ENCODE results near the gene PLEKHA7. TPM values are rescaled to one million over a fixed set of nuclear protein-coding genes. Genes with fewer than 3 reads are reported as not detected.

PLEKHA7 gene
- total RNA-seq, 1 experiment from 2014 or later: 20.2 TPM

DNA sequence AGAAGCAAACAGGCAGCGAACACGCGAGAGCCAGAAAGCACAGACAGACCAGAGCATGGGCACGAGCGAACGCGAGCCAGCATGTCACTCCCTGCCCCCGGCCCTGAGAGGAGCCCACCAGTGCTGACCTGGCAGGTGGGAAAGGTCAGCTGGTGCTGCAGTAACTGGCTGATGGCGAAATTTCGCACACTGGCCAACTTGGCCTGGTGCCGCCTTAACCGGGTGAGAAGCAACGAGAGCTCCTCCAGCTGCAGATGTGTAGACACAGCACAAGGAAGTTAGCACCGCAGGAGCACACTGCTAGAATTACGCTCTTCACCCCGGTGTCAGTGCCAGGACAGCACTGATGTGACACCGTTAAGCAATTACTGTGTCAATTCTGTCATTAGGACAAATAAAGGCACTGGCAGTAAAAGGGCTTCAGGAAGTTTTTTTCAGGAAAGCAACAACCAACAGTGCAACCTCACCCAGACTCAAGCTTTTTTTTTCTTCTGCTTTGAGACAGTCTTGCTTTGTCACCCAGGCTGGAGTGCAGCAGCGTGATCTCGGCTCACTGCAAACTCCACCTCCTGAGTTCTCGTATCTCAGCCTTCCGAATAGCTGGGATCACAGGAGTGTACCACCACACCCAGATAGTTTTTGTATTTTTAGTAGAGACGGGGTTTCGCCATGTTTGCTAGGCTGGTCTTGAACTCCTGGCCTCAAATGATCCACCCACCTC is 199.0 kb downstream of the PLEKHA7 start:
- no peak for DNase-seq (ENCODE audit: low read depth)
- in situ Hi-C loops (cut with HindIII; ENCODE audit: low pct_unique_long_range_greater_than_20kb, low sequenced_read_pairs): no loop called here

DNA sequence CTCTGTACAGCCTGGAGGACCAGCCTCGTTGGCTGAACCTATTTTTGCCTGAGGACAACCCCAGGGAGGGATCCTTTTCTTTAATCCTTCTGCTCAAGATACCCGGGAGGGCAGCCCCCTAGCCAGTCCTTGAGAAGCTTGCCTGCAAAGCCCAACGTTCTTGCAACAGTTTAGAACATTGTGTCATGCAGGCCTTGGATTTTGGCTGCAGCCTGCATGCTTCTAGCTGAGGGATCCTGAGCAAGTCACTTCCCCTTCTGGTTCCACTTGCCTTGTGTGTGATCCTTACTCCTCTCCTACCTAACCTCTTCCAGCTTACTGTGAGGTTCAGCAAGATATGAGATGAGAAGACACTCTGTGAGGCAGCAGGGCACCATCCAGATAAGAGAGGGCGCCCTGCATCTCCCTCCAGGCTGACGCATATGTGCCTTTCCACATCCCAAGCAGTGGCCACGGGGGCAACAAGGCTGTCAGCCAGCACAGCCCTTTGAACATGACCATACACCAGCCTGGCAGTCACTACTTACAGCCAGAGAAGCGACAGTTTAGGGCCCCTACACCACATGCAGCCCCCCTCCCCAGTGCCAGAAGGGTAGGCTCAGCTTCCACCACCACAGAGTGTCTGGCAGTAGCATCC is 199.7 kb downstream of the PLEKHA7 start:
- in situ Hi-C loops (cut with HindIII; ENCODE audit: low pct_unique_long_range_greater_than_20kb, low sequenced_read_pairs): no loop called here
- no peak for DNase-seq (ENCODE audit: low read depth)

DNA sequence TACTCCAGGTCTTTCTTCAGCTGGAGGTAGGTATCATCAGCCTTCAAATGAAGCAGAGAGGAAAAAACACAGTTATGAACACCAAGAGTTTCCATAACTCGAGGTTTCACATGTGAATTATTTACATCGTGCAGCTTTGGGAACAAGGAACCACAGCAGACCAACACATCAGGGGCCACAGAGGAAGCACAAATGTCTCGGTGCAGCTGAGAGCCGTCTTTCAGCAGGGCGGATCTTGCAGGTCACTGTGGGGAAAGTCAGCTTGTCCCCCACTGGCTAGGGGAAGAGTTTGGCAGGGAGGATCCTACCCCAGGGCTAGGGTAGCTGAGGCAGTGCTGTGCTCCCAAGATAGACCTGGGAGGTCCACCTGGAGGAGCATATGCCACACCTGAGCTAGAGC is 201.1 kb downstream of the PLEKHA7 start:
- in situ Hi-C loops (cut with HindIII; ENCODE audit: low pct_unique_long_range_greater_than_20kb, low sequenced_read_pairs): no loop called here
- DNase-seq (ENCODE audit: low read depth): no peak

DNA sequence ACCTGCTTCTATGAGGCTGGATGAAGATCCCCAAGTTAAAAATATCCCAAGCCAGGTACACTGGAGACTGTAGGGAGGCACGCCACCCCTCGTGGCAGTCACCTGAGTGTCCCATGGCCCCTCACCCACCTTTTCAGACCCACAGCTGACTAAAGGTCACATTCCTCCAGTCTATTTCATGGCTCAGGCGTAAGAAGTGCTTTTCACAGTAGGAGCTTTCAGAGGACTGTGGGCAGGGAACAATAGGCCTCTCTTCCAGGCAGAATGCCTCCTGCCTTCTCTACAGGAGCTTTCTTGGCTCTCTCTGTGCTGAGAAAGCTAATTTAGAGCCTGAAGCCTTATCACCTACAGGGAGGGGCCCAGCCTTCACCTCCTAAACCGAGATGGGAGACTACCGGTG is 201.9 kb downstream of the PLEKHA7 start:
- no peak for DNase-seq (ENCODE audit: low read depth)
- in situ Hi-C loops (cut with HindIII; ENCODE audit: low pct_unique_long_range_greater_than_20kb, low sequenced_read_pairs): no loop called here

DNA sequence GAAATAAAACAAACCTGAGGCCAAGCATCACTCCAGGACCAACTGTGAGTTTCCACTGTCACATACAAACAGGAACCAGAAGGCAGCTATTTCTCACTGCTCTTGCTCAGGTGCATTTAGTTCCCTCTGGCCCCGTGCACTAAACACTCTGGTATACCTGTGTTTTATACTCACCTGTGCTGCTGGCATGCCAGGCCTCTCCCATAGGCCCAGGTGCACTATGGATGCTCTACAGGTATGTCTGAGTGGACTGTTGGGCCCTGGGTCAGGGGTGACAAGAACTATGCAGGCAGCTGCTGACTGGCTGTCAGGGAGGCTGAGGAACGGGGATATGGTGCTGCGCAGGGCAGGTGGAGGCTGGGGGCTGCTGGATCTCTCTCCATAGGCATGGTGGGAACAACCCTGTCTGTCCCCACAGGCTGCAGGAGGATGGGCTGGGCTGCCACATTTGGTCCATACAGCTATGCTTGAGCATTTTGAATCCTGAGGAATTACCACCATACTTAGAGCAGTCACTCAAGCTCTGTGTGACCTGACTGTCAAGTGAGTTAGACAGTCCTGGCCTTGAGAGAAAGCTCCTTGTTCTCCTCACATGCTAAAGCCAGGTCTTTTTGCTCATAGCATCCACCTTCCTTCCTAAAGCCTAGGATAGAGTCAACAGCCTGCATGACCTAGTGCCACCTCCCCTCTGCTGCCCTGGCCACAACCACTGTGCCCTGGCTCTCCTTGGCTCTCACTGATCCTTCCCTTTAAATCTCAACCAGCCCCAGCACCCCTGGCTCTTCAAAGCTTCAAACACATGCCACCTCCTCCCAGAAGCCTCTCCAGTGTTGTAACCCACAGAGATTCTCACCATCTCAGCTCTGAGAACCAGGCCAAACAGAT is 202.8 kb downstream of the PLEKHA7 start:
- in situ Hi-C loops (cut with HindIII; ENCODE audit: low pct_unique_long_range_greater_than_20kb, low sequenced_read_pairs): no loop called here
- no peak for DNase-seq (ENCODE audit: low read depth)

DNA sequence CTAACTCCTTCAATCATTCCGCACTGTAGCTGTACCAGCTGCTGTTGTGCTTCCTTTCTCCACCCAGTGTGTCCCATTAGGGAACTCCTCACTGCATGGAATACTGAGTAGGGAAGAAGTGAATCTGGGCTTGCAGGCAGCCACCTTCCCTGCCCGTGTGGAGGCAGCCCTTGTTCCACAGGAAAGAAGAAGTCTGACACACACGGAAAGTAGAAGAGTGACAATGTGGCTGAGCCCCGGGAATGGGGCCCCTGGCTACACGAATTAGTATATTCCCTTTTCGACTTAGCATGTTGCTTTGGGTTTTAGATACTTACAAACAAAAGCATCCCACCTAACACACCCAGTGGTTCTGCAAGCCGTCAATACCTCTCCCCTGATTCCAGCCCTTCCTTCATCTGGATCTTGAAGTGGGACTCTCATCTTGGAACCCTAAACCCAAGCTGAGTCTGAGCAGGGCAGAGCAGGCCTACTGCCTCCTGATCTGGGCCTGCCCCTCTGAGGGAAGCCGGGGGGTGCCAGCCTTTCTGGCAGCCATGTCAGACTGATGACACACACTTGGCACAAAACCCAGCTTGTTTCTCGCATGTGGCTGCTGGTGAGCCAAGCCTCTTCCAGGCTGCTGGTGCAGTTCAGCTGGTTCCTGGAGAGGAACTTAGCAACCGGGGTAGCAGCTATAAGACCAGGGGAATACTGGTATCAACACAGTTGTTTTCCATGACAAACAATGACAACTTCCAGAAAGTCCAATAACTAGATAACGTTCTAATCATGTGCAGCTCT is 204.1 kb downstream of the PLEKHA7 start:
- in situ Hi-C loops (cut with HindIII; ENCODE audit: low pct_unique_long_range_greater_than_20kb, low sequenced_read_pairs): no loop called here
- no peak for DNase-seq (ENCODE audit: low read depth)

DNA sequence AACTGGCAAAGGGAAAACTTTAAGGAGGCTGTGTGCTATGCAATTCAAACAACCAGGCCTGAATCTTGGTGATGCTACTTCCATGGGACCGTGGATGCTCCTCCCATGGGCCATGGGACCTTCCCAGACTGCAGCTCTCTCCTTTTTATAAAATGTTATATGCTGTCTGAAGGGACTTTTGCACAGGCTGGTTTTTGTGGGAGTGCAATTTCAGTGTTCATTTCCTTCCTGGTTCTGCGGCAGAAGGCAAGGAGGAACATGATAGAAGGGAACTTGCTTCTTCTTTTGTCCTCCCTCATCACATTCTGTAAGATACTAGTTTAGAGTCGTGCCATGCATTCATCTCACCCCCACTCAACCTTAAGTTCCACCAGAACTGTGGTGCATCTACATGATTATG is 206.9 kb downstream of the PLEKHA7 start:
- DNase-seq (ENCODE audit: low read depth): no peak
- in situ Hi-C loops (cut with HindIII; ENCODE audit: low pct_unique_long_range_greater_than_20kb, low sequenced_read_pairs): no loop called here

DNA sequence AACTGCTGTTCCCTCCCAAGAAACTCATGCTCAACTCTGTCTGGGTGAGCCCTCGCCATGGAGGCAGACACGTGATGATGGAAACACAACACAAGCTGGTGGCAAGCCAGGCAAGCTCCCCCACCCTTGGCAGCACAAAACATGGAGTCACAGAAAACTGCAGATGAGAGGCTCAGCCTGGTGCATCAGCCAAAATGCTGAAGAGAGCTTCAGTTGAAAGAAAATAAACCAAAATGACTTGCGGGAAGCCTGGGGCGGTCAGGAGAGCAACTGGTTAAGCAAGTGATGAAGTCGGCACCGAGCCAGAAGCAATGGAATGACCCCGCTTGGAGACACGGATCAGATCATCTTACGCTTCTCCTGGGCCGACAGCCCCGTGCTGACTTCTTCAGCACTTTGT is 207.4 kb downstream of the PLEKHA7 start:
- no peak for DNase-seq (ENCODE audit: low read depth)
- in situ Hi-C loops (cut with HindIII; ENCODE audit: low pct_unique_long_range_greater_than_20kb, low sequenced_read_pairs): no loop called here

DNA sequence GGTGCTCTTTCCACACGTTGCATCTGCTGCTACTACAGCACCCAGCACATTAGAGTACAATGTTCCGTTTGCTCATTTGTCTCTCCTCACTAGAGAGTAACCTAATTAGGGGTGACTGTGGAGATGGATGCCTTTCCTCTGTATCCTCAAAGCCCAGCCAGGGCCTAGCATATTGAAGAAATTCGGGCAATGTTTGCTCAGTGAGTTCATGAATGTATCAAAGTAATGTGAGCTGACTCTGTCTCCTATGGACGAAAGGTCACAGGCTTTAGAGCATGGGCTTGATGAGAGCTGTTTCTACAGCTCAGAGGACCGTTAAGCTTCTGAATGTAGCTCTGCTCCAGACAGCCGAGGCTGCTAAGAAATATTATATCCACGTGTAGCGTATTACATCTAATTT is 208.3 kb downstream of the PLEKHA7 start:
- in situ Hi-C loops (cut with HindIII; ENCODE audit: low pct_unique_long_range_greater_than_20kb, low sequenced_read_pairs): no loop called here

DNA sequence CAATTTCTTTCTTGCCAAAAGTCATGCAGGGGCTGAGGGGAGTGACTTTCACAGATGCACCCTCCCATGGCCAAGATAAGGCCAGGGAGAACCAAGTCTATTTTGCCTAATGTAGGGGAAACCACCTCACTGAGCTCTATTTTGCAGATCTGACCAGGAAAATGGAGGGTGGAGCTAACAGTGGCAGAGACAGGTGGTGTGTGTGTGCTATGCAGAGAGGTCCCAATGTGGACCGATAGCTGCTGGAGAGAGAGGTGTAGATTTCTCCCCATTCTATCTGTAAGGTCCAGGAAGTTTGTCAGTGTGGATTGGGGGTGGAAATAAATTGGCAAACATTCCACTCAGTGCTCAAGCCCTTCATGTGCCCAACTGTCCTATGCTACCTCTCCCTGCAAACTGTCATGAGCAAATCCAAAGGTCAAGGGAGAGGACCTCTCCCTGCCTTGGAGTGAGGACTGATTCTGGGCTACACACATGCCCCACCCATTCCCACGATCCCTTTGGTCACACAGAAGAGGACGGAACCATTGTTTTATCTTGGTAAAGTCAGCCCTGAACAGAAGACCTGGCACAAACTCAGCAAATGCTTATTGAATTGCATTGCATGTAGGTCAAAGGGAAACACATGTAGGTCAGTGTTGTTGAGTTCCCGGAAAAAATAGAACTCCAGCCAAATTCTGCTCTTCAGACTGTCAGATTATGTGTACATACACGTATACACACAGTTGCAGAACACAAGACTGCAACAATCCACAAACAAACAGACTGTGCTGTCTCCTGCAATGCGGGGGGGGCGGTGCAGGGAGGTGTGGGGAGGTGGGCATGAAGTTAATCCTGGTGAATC is 209.9 kb downstream of the PLEKHA7 start:
- in situ Hi-C loops (cut with HindIII; ENCODE audit: low pct_unique_long_range_greater_than_20kb, low sequenced_read_pairs): no loop called here
- no peak for DNase-seq (ENCODE audit: low read depth)

More for the DNA sequence above, 208.3 kb downstream of the PLEKHA7 start:
- no peak for DNase-seq (ENCODE audit: low read depth)

DNA sequence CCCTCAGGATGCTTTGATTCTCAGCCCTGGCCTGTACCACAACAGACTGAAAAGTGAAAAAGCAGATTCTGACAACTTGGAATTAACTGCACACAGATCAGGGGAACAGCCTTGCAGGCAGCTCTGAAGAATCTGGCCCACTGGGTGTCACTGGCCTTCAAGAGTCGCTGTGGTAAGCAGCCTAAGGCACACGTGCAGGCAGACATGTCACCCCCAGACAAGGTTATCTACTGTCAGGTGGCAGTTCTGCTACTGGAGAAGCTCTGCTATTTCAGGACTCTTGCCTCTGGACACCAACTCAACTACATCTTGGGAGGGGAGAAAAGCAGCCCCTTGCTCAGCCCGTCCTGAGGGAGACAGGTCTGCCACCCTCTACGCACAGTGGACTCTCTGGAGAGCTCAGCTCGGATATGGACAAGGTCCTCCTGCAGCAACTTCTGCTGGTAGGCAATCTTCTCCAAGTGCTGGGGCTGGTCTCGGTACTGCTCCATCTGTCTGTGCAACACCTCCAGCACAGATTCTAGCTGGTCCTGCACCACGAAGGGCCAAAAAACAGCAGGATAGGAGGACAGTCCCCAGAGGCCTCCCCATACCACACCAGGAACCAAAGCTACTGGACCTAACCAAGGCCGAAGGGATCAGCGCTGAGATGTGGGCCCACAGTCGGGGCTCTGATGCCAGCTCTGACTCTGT is 212.8 kb downstream of the PLEKHA7 start:
- no peak for DNase-seq (ENCODE audit: low read depth)
- in situ Hi-C loops (cut with HindIII; ENCODE audit: low pct_unique_long_range_greater_than_20kb, low sequenced_read_pairs): no loop called here

DNA sequence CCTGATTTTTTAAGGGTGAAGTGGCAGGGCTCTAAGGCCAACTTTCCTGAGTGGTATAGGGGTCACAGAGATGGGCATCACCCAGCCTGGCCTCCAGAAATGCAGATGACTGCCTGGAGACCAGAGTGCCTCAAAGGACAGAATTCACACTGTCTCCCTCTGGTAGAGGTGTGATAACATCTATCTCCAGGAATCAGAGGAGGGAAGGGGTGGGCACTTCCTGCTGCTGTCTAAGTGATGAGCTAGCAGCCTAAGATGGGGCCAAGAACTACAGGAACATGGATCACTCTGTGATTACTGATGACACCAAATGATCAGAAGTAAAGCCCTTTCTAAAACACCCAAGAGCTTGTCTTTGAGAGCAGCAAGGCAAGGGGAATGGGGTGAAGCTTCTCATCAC is 213.8 kb downstream of the PLEKHA7 start:
- DNase-seq (ENCODE audit: low read depth): no peak
- in situ Hi-C loops (cut with HindIII; ENCODE audit: low pct_unique_long_range_greater_than_20kb, low sequenced_read_pairs): no loop called here

DNA sequence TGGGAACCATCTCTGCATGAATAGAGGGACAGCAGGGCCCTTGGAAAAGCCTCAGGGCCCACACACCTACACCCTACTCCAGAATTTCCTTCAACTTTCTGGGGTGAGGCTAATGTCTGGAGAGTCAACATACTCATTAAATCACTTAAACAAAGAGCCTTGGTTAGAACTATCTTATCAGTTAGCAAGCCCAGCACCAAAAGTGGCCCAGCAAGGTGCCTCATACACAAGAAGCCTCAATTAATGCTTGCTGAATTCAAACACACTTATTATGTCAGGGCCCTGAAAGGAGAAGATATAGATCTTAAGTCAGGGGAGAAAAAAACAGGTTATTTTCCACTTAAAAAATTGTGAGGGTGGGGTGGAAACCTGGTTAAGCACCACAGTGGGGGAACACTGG is 214.3 kb downstream of the PLEKHA7 start:
- in situ Hi-C loops (cut with HindIII; ENCODE audit: low pct_unique_long_range_greater_than_20kb, low sequenced_read_pairs): no loop called here

DNA sequence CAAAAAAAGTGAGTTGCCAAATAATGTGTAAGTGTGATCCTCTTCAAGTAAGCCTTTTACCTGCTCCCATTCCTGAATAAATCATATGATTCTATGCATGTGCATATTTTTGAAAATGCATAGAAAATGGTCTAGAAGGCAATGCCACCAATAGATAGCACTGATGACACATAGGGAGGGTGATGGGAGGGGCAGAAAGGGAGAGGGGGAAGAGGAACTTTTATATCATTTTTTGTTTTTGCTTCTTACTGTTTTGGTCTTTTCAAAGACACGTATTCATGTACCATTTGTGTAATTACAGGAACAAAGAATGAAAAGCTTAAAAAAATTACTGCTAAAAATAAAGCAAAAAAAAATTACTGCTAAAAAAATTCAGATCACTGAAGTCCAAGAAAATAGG is 215.0 kb downstream of the PLEKHA7 start:
- DNase-seq (ENCODE audit: low read depth): no peak
- in situ Hi-C loops (cut with HindIII; ENCODE audit: low pct_unique_long_range_greater_than_20kb, low sequenced_read_pairs): no loop called here

More for the DNA sequence above, 214.3 kb downstream of the PLEKHA7 start:
- no peak for DNase-seq (ENCODE audit: low read depth)

DNA sequence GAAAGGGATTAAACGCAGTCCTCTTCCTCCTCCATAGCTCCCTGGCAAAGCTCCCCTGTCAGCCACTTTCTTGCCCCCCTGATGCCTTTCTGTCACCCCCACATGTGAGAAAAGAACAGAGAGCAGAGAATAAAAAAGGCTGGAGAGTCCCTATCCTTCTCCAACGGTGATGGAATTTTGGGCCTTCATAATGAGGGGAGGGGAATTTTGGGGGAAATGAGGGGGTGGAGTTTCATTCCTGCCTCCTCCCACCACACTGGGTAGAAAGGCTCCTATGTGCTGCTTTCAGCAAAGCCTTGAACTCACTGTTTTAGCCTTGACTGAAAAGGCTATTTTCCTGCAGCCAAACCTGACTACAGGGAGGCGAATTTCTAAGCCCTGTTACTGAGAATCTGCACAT is 216.4 kb downstream of the PLEKHA7 start:
- in situ Hi-C loops (cut with HindIII; ENCODE audit: low pct_unique_long_range_greater_than_20kb, low sequenced_read_pairs): no loop called here

DNA sequence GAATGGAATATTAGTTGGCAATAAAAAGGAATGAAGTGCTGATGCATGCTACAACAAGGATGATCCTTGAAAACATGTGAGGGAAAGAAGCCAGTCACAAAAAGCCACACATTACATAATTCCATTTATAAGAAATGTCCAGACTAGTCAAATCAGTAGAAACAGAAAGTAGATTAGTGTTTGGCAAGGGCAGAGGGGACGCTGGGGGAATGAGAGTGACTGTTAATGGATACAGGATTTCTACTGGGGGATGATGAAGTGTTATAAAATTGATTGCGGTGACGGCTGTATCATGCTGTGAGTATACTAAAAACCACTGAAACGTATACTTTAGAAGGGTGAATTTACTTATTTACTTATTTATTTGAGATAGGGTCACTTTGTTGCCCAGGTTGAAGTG is 217.9 kb downstream of the PLEKHA7 start:
- DNase-seq (ENCODE audit: low read depth): no peak
- in situ Hi-C loops (cut with HindIII; ENCODE audit: low pct_unique_long_range_greater_than_20kb, low sequenced_read_pairs): no loop called here

More for the DNA sequence above, 216.4 kb downstream of the PLEKHA7 start:
- no peak for DNase-seq (ENCODE audit: low read depth)

DNA sequence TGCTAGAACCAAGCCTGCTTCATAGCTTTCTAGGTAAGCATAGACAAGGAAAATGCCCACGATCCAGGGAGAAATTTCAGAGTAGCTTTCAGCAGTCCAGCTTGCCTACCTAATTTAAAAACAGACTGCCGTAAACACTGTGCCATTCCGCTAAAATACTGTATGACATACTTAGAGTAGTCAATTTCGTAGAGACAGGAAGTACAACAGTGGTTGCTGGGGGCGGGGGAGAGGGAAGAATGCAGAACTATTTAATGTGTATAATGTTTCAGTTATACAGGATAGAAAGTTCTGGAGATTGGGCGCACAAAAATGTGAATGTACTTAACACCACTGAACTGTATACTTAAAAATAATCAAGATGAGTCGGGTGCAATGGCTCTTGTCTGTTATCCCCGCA is 219.1 kb downstream of the PLEKHA7 start:
- no peak for DNase-seq (ENCODE audit: low read depth)
- in situ Hi-C loops (cut with HindIII; ENCODE audit: low pct_unique_long_range_greater_than_20kb, low sequenced_read_pairs): no loop called here
